ENCODE results near the gene P2RX5. TPM values are rescaled to one million over a fixed set of nuclear protein-coding genes. Genes with fewer than 3 reads are reported as not detected.
A peak's percentile ranks its signal among the peaks of the same experiment; 100 is the strongest.

P2RX5 gene
- total RNA-seq, 2 donors from 2014 or later = 6.3 TPM; not detected in 1

- intact Hi-C loops (cut with DNase I) = no loop called here
- no peak for TF ChIP-seq CTCF (IDR thresholded peaks at IDR 0.05)
- no peak for TF ChIP-seq POLR2A (IDR thresholded peaks at IDR 0.05)
- TF ChIP-seq POLR2AphosphoS5 (IDR thresholded peaks at IDR 0.05) = no peak
- peak overlapping the region in 1 of 2 donors; percentile 79 for H3K27ac ChIP-seq
- H3K9me3 ChIP-seq = no peaks in the 10 kb centered on the region
- no peak for DNase-seq (ENCODE audit: low spot score)
- WGBS = 78% methylated on average over 40 of the region's 42 CpGs
- no peaks in the 10 kb centered on the region for H3K27me3 ChIP-seq (replicated peaks; ENCODE audit: insufficient read depth)
- no peaks in the 10 kb centered on the region for H3K4me1 ChIP-seq (replicated peaks)
- no peak overlapping the region for H3K4me3 ChIP-seq
- H3K36me3 ChIP-seq = peaks cover 0 to 2% of the 10 kb centered on the region in 2 donors
Observed at GRCh38 chr17:3657874-3658783, 37.8 kb downstream of the P2RX5 start.

- TF ChIP-seq POLR2A (IDR thresholded peaks at IDR 0.05) (no peak), POLR2AphosphoS5 (IDR thresholded peaks at IDR 0.05) (no peak), CTCF (IDR thresholded peaks at IDR 0.05) (no peak)
- Histone ChIP-seq H3K4me1 (replicated peaks) (no peaks in the 10 kb centered on the region), H3K27me3 (replicated peaks; ENCODE audit: insufficient read depth) (no peaks in the 10 kb centered on the region), H3K36me3 (no peaks in the 10 kb centered on the region), H3K4me3 (no peak overlapping the region), H3K9me3 (no peaks in the 10 kb centered on the region), H3K27ac (no peak overlapping the region)
- WGBS = 70% methylated on average over 7 of the region's 7 CpGs
- intact Hi-C loops (cut with DNase I) = no loop called here
- no peak for DNase-seq (ENCODE audit: low spot score)
Observed at GRCh38 chr17:3657588-3657869, 38.4 kb downstream of the P2RX5 start.

GRCh38 chr17:3656755-3657587 is 39.0 kb downstream of the P2RX5 start:
- WGBS = 81% methylated on average over 16 of the region's 16 CpGs
- H3K4me3 ChIP-seq = no peak overlapping the region
- no peak overlapping the region for H3K27ac ChIP-seq
- H3K9me3 ChIP-seq = no peaks in the 10 kb centered on the region
- intact Hi-C loops (cut with DNase I) = no loop called here
- no peak for TF ChIP-seq POLR2AphosphoS5 (IDR thresholded peaks at IDR 0.05)
- TF ChIP-seq CTCF (IDR thresholded peaks at IDR 0.05) = no peak
- TF ChIP-seq POLR2A (IDR thresholded peaks at IDR 0.05) = no peak
- no peak for DNase-seq (ENCODE audit: low spot score)
- no peaks in the 10 kb centered on the region for H3K27me3 ChIP-seq (replicated peaks; ENCODE audit: insufficient read depth)
- H3K36me3 ChIP-seq = no peaks in the 10 kb centered on the region
- no peaks in the 10 kb centered on the region for H3K4me1 ChIP-seq (replicated peaks)

- no peak overlapping the region for H3K27ac ChIP-seq
- H3K27me3 ChIP-seq (replicated peaks; ENCODE audit: insufficient read depth) = no peaks in the 10 kb centered on the region
- no peak overlapping the region for H3K4me3 ChIP-seq
- no peak for DNase-seq (ENCODE audit: low spot score)
- WGBS = 89% methylated on average over 14 of the region's 16 CpGs
- intact Hi-C loops (cut with DNase I) = no loop called here
- H3K9me3 ChIP-seq = no peaks in the 10 kb centered on the region
- TF ChIP-seq POLR2A (IDR thresholded peaks at IDR 0.05) = no peak
- TF ChIP-seq POLR2AphosphoS5 (IDR thresholded peaks at IDR 0.05) = no peak
- no peak for TF ChIP-seq CTCF (IDR thresholded peaks at IDR 0.05)
- H3K36me3 ChIP-seq = no peaks in the 10 kb centered on the region
- no peaks in the 10 kb centered on the region for H3K4me1 ChIP-seq (replicated peaks)
Observed at GRCh38 chr17:3656353-3656752, 39.6 kb downstream of the P2RX5 start.

Data from prostate gland (tissue), 2 donors.